Measurements from ENCODE around the gene C16orf74. TPM values are rescaled to one million over a fixed set of nuclear protein-coding genes. Genes with fewer than 3 reads are reported as not detected.
A peak's percentile ranks its signal among the peaks of the same experiment; 100 is the strongest.

C16orf74 gene
- total and polyA plus RNA-seq, 12 donors = 0.16 to 3.2 (median 0.46) TPM; not detected in 1

DNA sequence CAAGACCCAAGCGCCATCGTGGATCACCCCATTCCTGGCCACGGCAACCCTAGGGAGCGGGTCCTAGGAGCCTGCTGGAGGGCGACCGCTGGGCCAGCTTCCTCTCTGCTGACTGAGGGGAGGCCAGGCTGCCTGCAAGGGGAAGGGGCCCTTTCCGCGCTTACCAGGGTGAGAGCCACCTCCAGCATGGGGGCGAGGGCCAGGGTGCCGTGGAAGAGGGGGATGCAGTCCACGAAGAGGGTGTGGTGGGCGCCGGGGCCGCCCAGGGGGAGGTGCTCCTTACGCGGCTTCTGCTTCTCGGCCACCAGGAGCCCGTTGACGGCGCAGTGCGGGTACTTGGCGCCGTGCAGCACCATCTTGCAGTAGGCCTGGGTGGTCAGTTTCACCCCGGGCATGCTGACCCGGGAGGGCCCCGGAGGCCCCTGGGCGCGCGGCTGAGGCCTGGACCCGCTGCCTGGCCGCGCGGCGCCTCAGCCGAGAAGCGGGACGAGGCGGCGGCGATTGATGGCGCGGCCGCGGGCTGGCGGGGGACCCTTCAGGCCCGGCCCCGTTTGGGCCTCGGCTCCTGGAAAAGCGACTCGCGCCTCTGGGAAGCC lies 48.1 kb upstream of the C16orf74 start:
- peak in 5 of 7 donors; percentile 25 to 58 (median 33) for DNase-seq
- TF ChIP-seq POLR2A (IDR thresholded peaks at IDR 0.05) (no peak), CTCF (IDR thresholded peaks at IDR 0.05) (no peak)
- 0 to 2% (median 0%) methylated on average over 13 to 51 of the region's 51 CpGs for WGBS, 4 donors

DNA sequence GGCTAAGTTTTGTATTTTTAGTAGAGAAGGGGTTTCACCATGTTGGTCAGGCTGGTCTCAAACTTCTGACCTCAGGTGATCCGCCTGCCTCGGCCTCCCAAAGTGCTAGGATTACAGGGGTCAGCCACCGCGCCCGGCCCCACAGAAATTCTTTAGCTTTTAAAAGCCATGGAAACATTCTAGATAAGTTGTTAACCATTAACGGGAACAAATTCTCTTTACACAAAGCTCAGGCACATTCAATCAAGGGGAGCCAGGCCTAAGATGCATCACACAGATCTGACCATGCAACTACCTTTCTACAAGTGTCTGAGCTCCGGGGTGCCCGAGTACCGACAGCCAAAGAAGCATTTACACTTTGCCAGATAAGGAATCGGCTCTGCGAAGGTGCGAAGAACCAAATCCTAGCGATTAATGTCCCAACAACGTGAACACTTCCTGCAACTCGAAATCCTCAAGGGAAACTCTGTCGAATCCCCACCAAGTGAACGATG lies 47.4 kb upstream of the C16orf74 start:
- TF ChIP-seq CTCF (IDR thresholded peaks at IDR 0.05) = no peak
- TF ChIP-seq POLR2A (IDR thresholded peaks at IDR 0.05) = no peak
- Histone ChIP-seq H3K36me3 (replicated peaks in 1 of 2) (peaks cover 0 to 36% of the 10 kb centered on the region in 2 donors), H3K4me1 (replicated peaks in 1 of 2) (peaks cover 15 to 32% of the 10 kb centered on the region in 2 donors), H3K4me3 (peak overlapping the region; percentile 71 to 95 (median 86)), H3K27ac (no peak overlapping the region), H3K9me3 (replicated peaks in 1 of 3) (no peaks in the 10 kb centered on the region), H3K27me3 (no peaks in the 10 kb centered on the region)
- DNase-seq = no peak
- intact Hi-C loops (cut with DNase I) = no loop called here
- WGBS, 4 donors = 23 to 35% (median 31%) methylated on average over 17 of the region's 17 CpGs

More for the DNA sequence above, 48.1 kb upstream of the C16orf74 start:
- Histone ChIP-seq H3K36me3 (replicated peaks in 1 of 2) (peaks cover 0 to 43% of the 10 kb centered on the region in 2 donors), H3K4me3 (peak overlapping the region; percentile 71 to 95 (median 86)), H3K27me3 (no peaks in the 10 kb centered on the region), H3K9me3 (replicated peaks in 1 of 3) (no peaks in the 10 kb centered on the region), H3K27ac (peak overlapping the region in 4 of 5 donors; percentile 42 to 97 (median 80)), H3K4me1 (replicated peaks in 1 of 2) (peaks cover 15 to 32% of the 10 kb centered on the region in 2 donors)
- intact Hi-C loops (cut with DNase I) = no loop called here

- TF ChIP-seq POLR2A (IDR thresholded peaks at IDR 0.05) = no peak
- TF ChIP-seq CTCF (IDR thresholded peaks at IDR 0.05) = no peak
- H3K36me3 ChIP-seq (replicated peaks in 1 of 2) = peaks cover 0 to 19% of the 10 kb centered on the region in 2 donors
- DNase-seq = no peak
- H3K27ac ChIP-seq = no peak overlapping the region
- WGBS, 4 donors = 93% methylated on average over 7 of the region's 7 CpGs
- H3K27me3 ChIP-seq = no peaks in the 10 kb centered on the region
- peaks cover 15 to 31% of the 10 kb centered on the region in 2 donors for H3K4me1 ChIP-seq (replicated peaks in 1 of 2)
- intact Hi-C loops (cut with DNase I) = no loop called here
- H3K4me3 ChIP-seq = no peak overlapping the region
- no peaks in the 10 kb centered on the region for H3K9me3 ChIP-seq (replicated peaks in 1 of 3)
Measured at GRCh38 chr16:85796599-85796998, 45.7 kb upstream of the C16orf74 start.

GRCh38 chr16:85796152-85796551 lies 45.3 kb upstream of the C16orf74 start:
- TF ChIP-seq POLR2A (IDR thresholded peaks at IDR 0.05) = no peak
- TF ChIP-seq CTCF (IDR thresholded peaks at IDR 0.05) = no peak
- 89 to 96% (median 90%) methylated on average over 6 of the region's 6 CpGs for WGBS, 4 donors
- intact Hi-C loops (cut with DNase I) = no loop called here
- no peak for DNase-seq
- Histone ChIP-seq H3K4me3 (no peak overlapping the region), H3K27ac (no peak overlapping the region), H3K36me3 (replicated peaks in 1 of 2) (peaks cover 0 to 16% of the 10 kb centered on the region in 2 donors), H3K4me1 (replicated peaks in 1 of 2) (peaks cover 15 to 27% of the 10 kb centered on the region in 2 donors), H3K9me3 (replicated peaks in 1 of 3) (no peaks in the 10 kb centered on the region), H3K27me3 (no peaks in the 10 kb centered on the region)
